Left ventricle myocardium inferior (tissue), 1 donor: ENCODE data around the gene DCLRE1A. TPM values are rescaled to one million over a fixed set of nuclear protein-coding genes. Genes with fewer than 3 reads are reported as not detected.

Source experiments
- DNase-seq: peaks from one replicate; pipeline ENCODE4 v3.0.0-alpha.2; 2020
- H3K27ac ChIP-seq: fragments of 200-600 bp; replicated peaks from 2 replicates; pipeline ENCODE4 v1.8.0; 2021
- H3K27me3 ChIP-seq: fragments of 200-600 bp; 2 replicates; pipeline ENCODE4 v1.8.0; 2021; ENCODE audit warnings: low read depth
- H3K36me3 ChIP-seq: fragments of 200-600 bp; 2 replicates; pipeline ENCODE4 v1.8.0; 2021
- H3K4me1 ChIP-seq: fragments of 200-600 bp; 2 replicates; pipeline ENCODE4 v1.8.0; 2021
- H3K4me3 ChIP-seq: fragments of 200-600 bp; 2 replicates; pipeline ENCODE4 v1.8.0; 2021; ENCODE audit warnings: mild to moderate bottlenecking, moderate library complexity
- H3K9me3 ChIP-seq: fragments of 200-600 bp; replicated peaks from 2 replicates; pipeline ENCODE4 v1.8.0; 2021
- CTCF ChIP-seq: fragments of 200-600 bp; IDR thresholded peaks from 2 replicates; pipeline ENCODE4 v1.8.0; 2021; ENCODE audit warnings: antibody characterized with exemption, mild to moderate bottlenecking, borderline replicate concordance
- intact Hi-C: fragments of 100-400 bp; cut with micrococcal nuclease; formaldehyde crosslinking; loops from one replicate; pipeline ENCODE4 v1.11.0; 2022
- long read RNA-seq: library from polyadenylated mRNA; unstranded; transcript quantifications from one replicate; pipeline ENCODE4 v2.0.0, GENCODE V29; 2021
- total RNA-seq: library from RNA; stranded (reverse); fragmentation: NEBNext Ultra II Directional; extraction: Animal tissue kit (Norgen Biotek cat#: 25700); gene quantifications from one replicate; pipeline ENCODE4 v1.2.1, GENCODE V29; 2021
- donor health status: DM: no; HTN: yes; CAD: no; lungs with severe emphysema.

DCLRE1A gene
- 5.1 TPM for total RNA-seq
- long read RNA-seq, full-length matches to known transcripts, result 4 of 8 reads
- long read RNA-seq, partial matches to known transcripts, result 2 of 8 reads
- long read RNA-seq, other reads (novel, unspliced or antisense), result 2 of 8 reads

GRCh38 chr10:113854013-113854760 lies at the start of gene DCLRE1A, which contains the start of gene NHLRC2:
DCLRE1A (minus strand) TSS chr10:113854082; CDS start chr10:113853182, 900 bp downstream.
NHLRC2 (plus strand) TSS chr10:113854661; CDS start chr10:113854873, 212 bp downstream.
- Histone ChIP-seq H3K27me3 (no peaks in the 10 kb centered on the region), H3K4me1 (peaks cover 88% of the 10 kb centered on the region), H3K36me3 (peaks cover 11% of the 10 kb centered on the region), H3K27ac (peak within 1 kb of the TSS; percentile 97), H3K9me3 (no peaks in the 10 kb centered on the region), H3K4me3 (peak within 1 kb of the TSS; percentile 93)
- intact Hi-C loops, result no loop called here
- TF ChIP-seq CTCF, result no peak
- peak; percentile 85 for DNase-seq

GRCh38 chr10:113899952-113900598 lies 46.2 kb upstream of the DCLRE1A start:
- intact Hi-C loops, result no loop called here
- no peak for DNase-seq
- Histone ChIP-seq H3K27me3 (no peaks in the 10 kb centered on the region), H3K4me3 (no peak overlapping the region), H3K27ac (peak overlapping the region; percentile 63), H3K9me3 (no peaks in the 10 kb centered on the region), H3K4me1 (peaks cover 38% of the 10 kb centered on the region), H3K36me3 (peaks cover 52% of the 10 kb centered on the region)
- TF ChIP-seq CTCF, result no peak

GRCh38 chr10:113897693-113898618 lies 44.1 kb upstream of the DCLRE1A start:
- no peak overlapping the region for H3K4me3 ChIP-seq
- H3K9me3 ChIP-seq, result no peaks in the 10 kb centered on the region
- peaks cover 58% of the 10 kb centered on the region for H3K4me1 ChIP-seq
- H3K36me3 ChIP-seq, result peaks cover 31% of the 10 kb centered on the region
- peak; percentile 44 for DNase-seq
- peak overlapping the region; percentile 63 for H3K27ac ChIP-seq
- no peaks in the 10 kb centered on the region for H3K27me3 ChIP-seq
- no peak for TF ChIP-seq CTCF
- intact Hi-C loops, result no loop called here

GRCh38 chr10:113895018-113895417 lies 41.1 kb upstream of the DCLRE1A start:
- H3K27ac ChIP-seq, result no peak overlapping the region
- no peaks in the 10 kb centered on the region for H3K27me3 ChIP-seq
- TF ChIP-seq CTCF, result no peak
- H3K36me3 ChIP-seq, result peaks cover 23% of the 10 kb centered on the region
- intact Hi-C loops, result no loop called here
- H3K4me1 ChIP-seq, result peaks cover 79% of the 10 kb centered on the region
- no peaks in the 10 kb centered on the region for H3K9me3 ChIP-seq
- DNase-seq, result no peak
- H3K4me3 ChIP-seq, result no peak overlapping the region

- H3K27me3 ChIP-seq, result no peaks in the 10 kb centered on the region
- intact Hi-C loops, result no loop called here
- peaks cover 23% of the 10 kb centered on the region for H3K36me3 ChIP-seq
- DNase-seq, result no peak
- H3K9me3 ChIP-seq, result no peaks in the 10 kb centered on the region
- H3K4me1 ChIP-seq, result peaks cover 80% of the 10 kb centered on the region
- H3K27ac ChIP-seq, result no peak overlapping the region
- no peak for TF ChIP-seq CTCF
- no peak overlapping the region for H3K4me3 ChIP-seq
Observed at GRCh38 chr10:113894581-113894980, 40.7 kb upstream of the DCLRE1A start.
